Mesenchymal stem cell (in vitro differentiated cells and primary cell): ENCODE measurements around the gene SPATA24.

Experiments used
- DNase-seq: peaks from one replicate; pipeline ENCODE4 v3.0.0-alpha.2; 2013
- H2AFZ ChIP-seq: one replicate; pipeline ENCODE4 v1.6.1; 2013; ENCODE audit warnings: low read depth, mild to moderate bottlenecking, control low read depth, inconsistent platforms, low read length, moderate library complexity
- H2AK5ac ChIP-seq: 2 replicates; pipeline ENCODE4 v1.6.1; 2013; ENCODE audit warnings: low read length, moderate library complexity, mild to moderate bottlenecking, inconsistent platforms; ENCODE audit not compliant: severe bottlenecking
- H2BK120ac ChIP-seq: one replicate; pipeline ENCODE4 v1.6.1; 2013; ENCODE audit warnings: low read depth, mild to moderate bottlenecking, inconsistent platforms, low read length, moderate library complexity
- H2BK12ac ChIP-seq, 2 experiments: one replicate each; pipeline ENCODE4 v1.6.1; 2013; ENCODE audit warnings: inconsistent platforms in 2 of 2, low read length in 2 of 2, mild to moderate bottlenecking in 2 of 2, moderate library complexity in 2 of 2, control low read depth in 1 of 2
- H2BK15ac ChIP-seq: one replicate; pipeline ENCODE4 v1.6.1; 2013; ENCODE audit warnings: mild to moderate bottlenecking, low read depth, inconsistent platforms; ENCODE audit not compliant: poor library complexity, severe bottlenecking
- H2BK5ac ChIP-seq: 2 replicates; pipeline ENCODE4 v1.6.1; 2013; ENCODE audit warnings: low read depth, mild to moderate bottlenecking, low read length, control low read depth, inconsistent platforms; ENCODE audit not compliant: poor library complexity, severe bottlenecking
- H3K14ac ChIP-seq, 2 experiments: one replicate each; pipeline ENCODE4 v1.6.1; 2013; ENCODE audit warnings: inconsistent platforms in 2 of 2, low read length in 2 of 2, control low read depth in 1 of 2, mild to moderate bottlenecking in 1 of 2, moderate library complexity in 1 of 2
- H3K18ac ChIP-seq, 2 experiments: one replicate each; pipeline ENCODE4 v1.6.1; 2013; ENCODE audit warnings: inconsistent platforms in 2 of 2, low read length in 2 of 2, control low read depth in 1 of 2, low read depth in 1 of 2, mild to moderate bottlenecking in 1 of 2
- H3K23ac ChIP-seq, 2 experiments: one replicate each; pipeline ENCODE4 v1.6.1; 2013; ENCODE audit warnings: inconsistent platforms in 2 of 2, low read length in 2 of 2, mild to moderate bottlenecking in 2 of 2, moderate library complexity in 2 of 2, control low read depth in 1 of 2
- H3K27ac ChIP-seq: 2 replicates; pipeline ENCODE4 v1.5.1; 2013; ENCODE audit warnings: mild to moderate bottlenecking, moderate library complexity, low read length, control low read depth, inconsistent platforms; ENCODE audit not compliant: poor library complexity, severe bottlenecking
- H3K27me3 ChIP-seq, 2 experiments: 2 replicates each; pipeline versions ENCODE4 v1.6.1 to v1.7.0; 2013; ENCODE audit warnings: low read length in 2 of 2, mild to moderate bottlenecking in 2 of 2, moderate library complexity in 2 of 2, control low read depth in 1 of 2, inconsistent platforms in 1 of 2; ENCODE audit not compliant: control insufficient read depth in 1 of 2, insufficient read depth in 1 of 2
- H3K36me3 ChIP-seq, 2 experiments: 2 replicates each; pipeline versions ENCODE4 v1.6.1 to v1.7.0; 2013; ENCODE audit warnings: low read length in 2 of 2, control low read depth in 1 of 2, inconsistent platforms in 1 of 2, low read depth in 1 of 2, mild to moderate bottlenecking in 1 of 2; ENCODE audit not compliant: insufficient read depth in 2 of 2, control insufficient read depth in 1 of 2
- H3K4ac ChIP-seq, 2 experiments: one replicate each; pipeline ENCODE4 v1.6.1; 2013; ENCODE audit warnings: inconsistent platforms in 2 of 2, low read length in 2 of 2, mild to moderate bottlenecking in 2 of 2, moderate library complexity in 2 of 2, control low read depth in 1 of 2, low read depth in 1 of 2
- H3K4me1 ChIP-seq: 2 replicates; pipeline ENCODE4 v1.6.1; 2013; ENCODE audit warnings: low read depth, low read length, control low read depth; ENCODE audit not compliant: control insufficient read depth, insufficient read depth
- H3K4me2 ChIP-seq: 2 replicates; pipeline ENCODE4 v1.6.1; 2013; ENCODE audit warnings: low read length, mild to moderate bottlenecking, inconsistent platforms; ENCODE audit not compliant: poor library complexity, severe bottlenecking
- H3K4me3 ChIP-seq, 2 experiments: 2 replicates each; pipeline versions ENCODE4 v1.5.1 to v1.7.0; 2013; ENCODE audit warnings: low read length in 2 of 2, mild to moderate bottlenecking in 2 of 2, control low read depth in 1 of 2, low read depth in 1 of 2; ENCODE audit not compliant: insufficient read depth in 1 of 2
- H3K79me1 ChIP-seq: replicated peaks from 2 replicates; pipeline ENCODE4 v1.6.1; 2013; ENCODE audit warnings: mild to moderate bottlenecking, control low read depth, low read length, inconsistent platforms; ENCODE audit not compliant: poor library complexity, severe bottlenecking
- H3K9ac ChIP-seq: 2 replicates; pipeline ENCODE4 v1.7.0; 2013; ENCODE audit warnings: mild to moderate bottlenecking, low read length, moderate library complexity
- H3K9me3 ChIP-seq: 2 replicates; pipeline ENCODE4 v1.7.0; 2013; ENCODE audit warnings: mild to moderate bottlenecking, low read length; ENCODE audit not compliant: control insufficient read depth
- H4K8ac ChIP-seq: one replicate; pipeline ENCODE4 v1.6.1; 2013; ENCODE audit warnings: inconsistent platforms, mild to moderate bottlenecking, low read length, moderate library complexity
- H4K91ac ChIP-seq: one replicate; pipeline ENCODE4 v1.6.1; 2013; ENCODE audit warnings: mild to moderate bottlenecking, low read length, inconsistent platforms
- WGBS: methylation state at CpG from one replicate; pipeline ENCODE4 v1.1.7; 2013; ENCODE audit warnings: mixed read lengths; 5-methylcytosine and 5-hydroxymethylcytosine counted together

SPATA24 gene

GRCh38 chr5:139415869-139416268, 12.0 kb upstream of the SPATA24 start:
- Histone ChIP-seq H3K18ac (no peak overlapping the region), H2BK5ac (no peak overlapping the region), H3K4me3 (no peak overlapping the region), H2AK5ac (no peak overlapping the region), H3K4me2 (no peak overlapping the region), H4K8ac (no peak overlapping the region), H3K36me3 (peaks cover 37 to 70% of the 10 kb centered on the region in 2 experiments), H3K27ac (no peak overlapping the region), H3K14ac (no peak overlapping the region), H2BK15ac (no peak overlapping the region), H2AFZ (no peak overlapping the region), H3K4ac (no peak overlapping the region), H3K23ac (no peak overlapping the region), H3K79me1 (peaks cover 1% of the 10 kb centered on the region), H3K4me1 (peaks cover 8% of the 10 kb centered on the region), H4K91ac (no peak overlapping the region), H3K9ac (no peak overlapping the region), H3K27me3 (no peaks in the 10 kb centered on the region), H2BK120ac (no peak overlapping the region), H2BK12ac (no peak overlapping the region), H3K9me3 (no peaks in the 10 kb centered on the region)
- DNase-seq: no peak

- Histone ChIP-seq H3K27ac (no peak overlapping the region), H3K36me3 (peaks cover 37 to 65% of the 10 kb centered on the region in 2 experiments), H3K4ac (no peak overlapping the region), H2AK5ac (no peak overlapping the region), H3K14ac (no peak overlapping the region), H2AFZ (no peak overlapping the region), H3K4me1 (peaks cover 8% of the 10 kb centered on the region), H2BK12ac (no peak overlapping the region), H2BK15ac (no peak overlapping the region), H4K91ac (no peak overlapping the region), H3K9ac (no peak overlapping the region), H3K23ac (no peak overlapping the region), H3K27me3 (no peaks in the 10 kb centered on the region), H3K9me3 (no peaks in the 10 kb centered on the region), H4K8ac (no peak overlapping the region), H3K18ac (peak overlapping the region in 1 of 2 experiments; percentile 11), H2BK5ac (no peak overlapping the region), H3K4me2 (no peak overlapping the region), H3K79me1 (peaks cover 1% of the 10 kb centered on the region), H3K4me3 (no peak overlapping the region), H2BK120ac (no peak overlapping the region)
- whole genome bisulfite sequencing: 96% methylated on average over 8 of the region's 8 CpGs
- no peak for DNase-seq
Measured at GRCh38 chr5:139415221-139415861, 11.5 kb upstream of the SPATA24 start.

DNA sequence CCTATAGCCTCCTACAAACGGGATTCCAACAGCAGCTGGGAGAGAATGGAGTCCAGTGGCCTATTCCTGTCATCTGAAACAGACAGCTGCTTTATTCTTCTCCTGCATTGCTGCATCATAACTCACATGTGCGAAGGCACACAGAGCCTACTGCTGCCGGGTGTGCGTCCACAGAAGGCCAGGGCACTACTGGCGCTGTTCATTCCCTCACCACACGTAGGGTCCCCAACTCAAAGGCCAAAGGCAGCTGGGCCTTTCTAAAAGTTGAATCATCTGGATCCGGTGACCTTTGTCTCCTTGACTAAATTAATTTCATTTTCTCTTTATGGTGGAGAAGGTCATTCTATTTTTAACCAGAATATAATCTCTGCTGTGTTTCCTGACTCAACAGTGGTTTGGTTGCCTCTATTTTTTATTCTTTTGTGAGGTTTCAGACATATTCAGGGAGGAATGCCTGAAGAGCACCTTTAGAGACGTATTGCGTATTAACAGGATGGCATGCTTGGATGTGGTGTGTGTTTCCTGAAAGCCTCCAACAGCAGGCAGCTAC, 10.8 kb upstream of the SPATA24 start:
- Histone ChIP-seq H3K36me3 (peaks cover 34 to 58% of the 10 kb centered on the region in 2 experiments), H3K27me3 (no peaks in the 10 kb centered on the region), H4K91ac (no peak overlapping the region), H3K9ac (no peak overlapping the region), H2BK15ac (no peak overlapping the region), H2BK12ac (no peak overlapping the region), H3K4me1 (peaks cover 8% of the 10 kb centered on the region), H2AK5ac (no peak overlapping the region), H3K4me3 (no peak overlapping the region), H3K79me1 (peaks cover 1% of the 10 kb centered on the region), H3K4ac (no peak overlapping the region), H3K4me2 (no peak overlapping the region), H3K18ac (no peak overlapping the region), H2AFZ (no peak overlapping the region), H2BK5ac (no peak overlapping the region), H3K14ac (peak overlapping the region in 1 of 2 experiments; percentile 44), H4K8ac (no peak overlapping the region), H3K9me3 (no peaks in the 10 kb centered on the region), H3K27ac (no peak overlapping the region), H3K23ac (no peak overlapping the region), H2BK120ac (no peak overlapping the region)
- no peak for DNase-seq
- WGBS: 96% methylated on average over 8 of the region's 9 CpGs

DNA sequence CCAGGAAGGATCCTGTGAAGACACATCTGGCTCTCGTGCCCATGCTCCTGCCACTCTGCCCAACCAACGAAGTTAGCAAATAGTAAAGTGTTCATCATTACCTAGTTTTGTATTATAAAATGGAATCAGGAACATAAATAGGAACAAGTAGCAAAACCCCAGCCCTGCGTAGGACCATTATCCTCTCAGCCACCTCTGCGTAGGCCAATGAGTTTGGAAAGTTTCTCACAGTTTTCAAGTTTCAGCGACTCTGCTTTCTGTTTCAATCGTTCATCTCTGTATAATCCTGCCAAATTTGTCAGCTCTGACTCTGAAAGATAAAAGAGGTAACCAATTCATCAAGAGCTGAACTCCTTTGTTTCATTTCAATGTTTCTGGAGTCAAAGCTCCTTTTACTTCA, 10.1 kb upstream of the SPATA24 start:
- H3K14ac ChIP-seq: no peak overlapping the region
- H2AFZ ChIP-seq: no peak overlapping the region
- H4K91ac ChIP-seq: no peak overlapping the region
- no peak for DNase-seq
- H3K9me3 ChIP-seq: no peaks in the 10 kb centered on the region
- no peak overlapping the region for H2AK5ac ChIP-seq
- no peak overlapping the region for H3K4me2 ChIP-seq
- peaks cover 1% of the 10 kb centered on the region for H3K79me1 ChIP-seq
- H3K36me3 ChIP-seq: peaks cover 28 to 51% of the 10 kb centered on the region in 2 experiments
- no peak overlapping the region for H3K23ac ChIP-seq
- no peak overlapping the region for H3K9ac ChIP-seq
- no peak overlapping the region for H3K4me3 ChIP-seq
- 95% methylated on average over 4 of the region's 6 CpGs for WGBS
- no peak overlapping the region for H3K18ac ChIP-seq
- H2BK5ac ChIP-seq: no peak overlapping the region
- no peak overlapping the region for H4K8ac ChIP-seq
- no peak overlapping the region for H2BK15ac ChIP-seq
- H2BK12ac ChIP-seq: no peak overlapping the region
- no peak overlapping the region for H3K4ac ChIP-seq
- no peak overlapping the region for H2BK120ac ChIP-seq
- H3K27me3 ChIP-seq: no peaks in the 10 kb centered on the region
- peaks cover 8% of the 10 kb centered on the region for H3K4me1 ChIP-seq
- H3K27ac ChIP-seq: no peak overlapping the region
